HG03354 (cell line): ENCODE measurements around the gene RFTN1.

ENCODE experiments used
- ATAC-seq: cut with Tn5 transposase; IDR thresholded peaks from one replicate; pipeline ENCODE4 v1.9.1; 2021; ENCODE audit warnings: mild to moderate bottlenecking; ENCODE audit not compliant: unreplicated experiment, poor library complexity, severe bottlenecking

RFTN1 gene

DNA sequence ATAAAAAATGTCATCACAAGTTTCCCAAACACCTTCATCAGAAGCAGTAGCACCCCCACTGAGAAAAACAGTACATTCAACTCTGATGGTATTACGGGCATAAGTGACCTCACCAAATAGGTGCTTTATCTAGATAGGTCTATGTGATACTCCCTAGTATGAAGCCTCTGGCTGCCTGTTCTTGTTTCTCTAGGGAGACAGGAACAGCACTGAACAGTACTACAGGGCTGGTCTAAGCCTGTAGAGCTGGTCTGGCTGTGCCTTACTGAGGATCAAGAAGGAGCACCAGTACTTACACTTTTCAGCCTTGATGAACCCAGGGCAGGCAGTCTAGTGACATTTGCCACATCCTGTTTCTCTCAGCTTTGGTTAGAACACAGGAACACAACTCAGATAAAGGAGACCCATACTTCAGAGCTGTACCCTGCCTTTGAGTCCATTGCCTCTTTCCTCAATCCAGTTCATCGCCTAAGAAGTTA, 212.6 kb downstream of the RFTN1 start:
- peak; percentile 78 for ATAC-seq

DNA sequence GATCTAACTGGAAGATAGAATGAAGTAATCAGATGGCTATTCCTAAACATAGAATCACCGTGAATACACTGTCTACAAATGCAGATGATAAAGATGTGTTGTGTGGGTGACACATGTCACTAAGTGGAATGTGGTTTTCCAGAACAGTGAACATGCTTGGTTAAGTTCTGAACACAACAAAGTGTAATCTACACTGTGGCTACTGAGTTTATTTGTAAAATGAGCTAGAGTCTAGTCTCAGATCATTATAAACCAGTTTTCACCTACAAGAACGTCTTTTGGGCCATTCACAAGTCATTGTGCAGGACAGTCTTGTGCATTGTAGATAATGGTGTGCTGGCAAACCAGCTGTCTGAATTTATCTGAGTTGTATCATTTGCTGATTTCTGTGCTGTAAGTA, 213.2 kb downstream of the RFTN1 start:
- no peak for ATAC-seq

GRCh38 chr3:16299746-16300145, 213.8 kb downstream of the RFTN1 start:
- no peak for ATAC-seq

GRCh38 chr3:16298891-16299290, 214.6 kb downstream of the RFTN1 start:
- no peak for ATAC-seq

GRCh38 chr3:16297997-16298885, 215.3 kb downstream of the RFTN1 start:
- no peak for ATAC-seq

GRCh38 chr3:16295298-16295890, 218.1 kb downstream of the RFTN1 start:
- no peak for ATAC-seq

DNA sequence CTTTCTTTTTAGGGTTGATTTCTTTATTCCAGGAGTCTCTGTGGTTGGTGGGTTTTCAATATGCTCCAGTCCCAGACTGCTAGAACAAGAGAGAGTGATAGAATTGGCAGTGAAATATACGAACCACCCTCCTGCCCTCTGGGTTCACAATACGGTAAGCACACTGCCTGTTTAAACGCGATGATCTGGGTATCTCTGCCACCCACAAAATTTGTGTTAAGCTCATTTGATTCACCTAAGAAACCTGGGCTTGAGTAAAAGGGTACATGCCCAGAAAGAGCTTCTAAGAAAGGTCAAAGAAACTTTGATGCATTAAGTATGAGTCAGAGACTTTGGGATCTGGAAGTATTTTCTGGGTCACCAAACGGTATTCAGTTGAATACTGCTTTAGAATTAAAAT, 218.7 kb downstream of the RFTN1 start:
- ATAC-seq: no peak

DNA sequence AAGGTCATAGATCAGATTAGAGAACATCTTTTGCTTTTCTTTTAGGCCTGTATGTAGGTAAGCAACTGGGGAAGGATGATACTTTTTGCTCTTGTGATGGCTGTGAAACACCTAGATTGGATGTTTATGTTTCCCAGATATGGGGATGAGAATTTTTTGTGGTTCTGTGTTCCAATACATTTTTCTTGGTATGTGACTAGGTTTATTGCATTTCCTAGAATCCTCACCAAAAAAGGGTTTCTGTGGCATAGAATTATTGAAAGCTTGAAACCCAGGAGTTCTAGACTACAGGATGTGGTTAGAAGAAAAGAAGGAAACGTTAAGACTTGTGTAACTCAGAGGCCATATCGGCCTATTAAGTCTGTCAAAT, 222.7 kb downstream of the RFTN1 start:
- ATAC-seq: no peak

- no peak for ATAC-seq
These were observed 223.3 kb downstream of the RFTN1 start for GRCh38 chr3:16290007-16290826.

DNA sequence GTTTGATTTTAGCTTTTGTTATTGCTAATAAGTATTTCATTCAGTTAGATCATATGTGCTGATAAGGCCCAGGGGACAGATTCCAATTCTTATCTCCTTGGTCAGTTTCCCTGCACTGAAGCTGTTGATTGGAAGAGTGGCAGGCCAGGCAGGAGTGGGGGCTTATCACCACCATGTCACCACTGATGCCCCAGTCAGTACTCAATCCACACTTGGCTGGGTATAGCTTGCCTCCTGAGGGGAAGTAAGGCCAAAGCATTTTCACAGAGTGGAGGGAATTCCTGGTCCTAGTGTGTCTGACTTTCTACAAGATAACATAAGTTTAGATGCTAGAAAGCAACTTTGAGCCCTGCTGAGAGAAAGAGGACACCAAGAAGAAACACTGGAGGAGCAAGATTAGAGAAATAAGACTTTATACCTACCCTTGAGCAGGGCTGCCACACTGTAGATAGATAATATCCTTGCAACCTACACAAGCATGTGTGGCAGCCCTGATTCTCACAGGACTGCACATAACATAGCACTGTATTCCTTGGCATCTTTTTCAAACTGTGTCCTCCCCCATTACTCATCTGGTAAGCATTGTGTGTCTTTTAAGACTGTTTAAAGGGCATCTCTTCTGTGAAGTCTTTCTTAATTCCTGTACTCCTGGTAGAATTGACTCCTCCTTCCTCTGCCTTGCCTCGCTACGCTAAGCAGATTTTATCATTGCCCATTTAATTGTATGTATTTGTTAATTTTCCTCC, 224.2 kb downstream of the RFTN1 start:
- ATAC-seq: no peak

- ATAC-seq: no peak
These were observed 224.8 kb downstream of the RFTN1 start for GRCh38 chr3:16288664-16289063.

DNA sequence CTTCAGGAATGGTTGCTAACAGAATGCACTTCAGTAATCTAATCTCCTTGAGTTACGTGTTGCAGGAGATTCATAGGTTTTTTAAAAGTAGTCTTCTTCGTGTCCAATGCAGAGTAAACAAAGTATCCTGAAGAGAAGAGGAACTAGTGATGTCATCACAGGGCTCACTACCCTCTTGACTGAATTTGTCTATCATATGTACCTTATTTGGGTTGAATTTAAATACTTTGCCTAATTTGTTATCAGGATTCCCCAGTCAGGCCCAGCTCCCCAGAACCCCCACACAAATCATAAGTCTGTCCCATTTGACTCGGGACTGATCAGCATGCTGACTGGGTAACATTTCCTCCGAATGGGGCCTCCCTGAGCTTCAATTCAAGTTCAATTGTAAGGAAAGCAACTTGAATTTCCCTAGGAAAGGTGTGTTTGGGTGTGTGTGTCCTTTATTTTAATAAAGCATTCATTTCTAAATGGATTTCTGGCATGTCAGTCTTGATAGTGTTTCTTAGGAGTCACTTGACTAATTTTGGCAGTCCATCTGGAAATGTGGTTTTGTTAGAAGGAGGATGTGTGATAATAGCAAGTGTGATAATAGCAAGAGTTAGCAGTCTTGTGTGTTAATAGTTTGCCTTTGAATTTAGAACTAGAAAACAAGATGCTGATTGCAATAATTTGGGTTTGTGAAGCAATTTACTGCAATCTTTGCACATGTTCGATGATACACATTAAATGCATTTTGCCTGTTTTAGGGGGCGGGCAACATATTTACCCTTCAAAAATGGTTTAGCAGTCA, 226.6 kb downstream of the RFTN1 start:
- no peak for ATAC-seq

- ATAC-seq: peak; percentile 45
These were observed 227.3 kb downstream of the RFTN1 start for GRCh38 chr3:16286161-16286560.

DNA sequence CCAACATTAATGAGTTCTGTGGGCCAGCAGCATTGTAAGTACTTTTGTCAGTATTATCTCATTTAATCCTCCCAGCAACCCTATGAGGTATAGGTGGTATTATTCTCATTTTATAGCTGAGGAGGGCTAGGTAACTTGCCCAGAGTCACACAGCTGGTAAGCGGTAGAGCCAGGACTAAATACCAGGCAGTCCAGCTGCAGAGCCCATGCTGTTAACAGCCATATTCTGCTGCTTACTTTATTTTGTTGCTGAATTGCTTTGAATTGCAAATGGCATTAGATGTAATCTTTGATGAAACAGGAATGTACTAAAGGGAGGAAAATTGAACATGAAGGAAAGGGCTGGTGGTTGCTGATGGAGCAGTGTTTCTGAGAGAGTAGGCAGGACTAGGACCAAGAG, 228.9 kb downstream of the RFTN1 start:
- no peak for ATAC-seq

DNA sequence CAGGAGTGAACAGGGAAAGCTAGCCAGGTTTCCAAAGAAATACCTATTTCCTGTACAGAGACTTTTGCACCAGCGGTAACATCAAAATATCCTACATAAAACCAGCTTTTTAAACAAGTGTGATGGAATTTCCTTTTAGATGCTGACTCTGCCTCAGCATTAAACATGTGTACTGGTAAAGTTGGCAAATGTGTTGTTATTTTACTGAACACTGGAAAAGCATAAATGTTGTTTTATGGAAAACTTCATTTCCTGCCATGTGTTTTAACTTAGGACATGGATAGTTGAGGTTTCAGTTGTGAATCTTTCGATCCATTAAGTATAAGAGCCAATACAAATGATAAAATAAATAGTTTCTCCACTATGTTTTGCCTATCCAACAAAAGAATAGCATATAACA, 232.8 kb downstream of the RFTN1 start:
- no peak for ATAC-seq

GRCh38 chr3:16279010-16279801, 234.3 kb downstream of the RFTN1 start:
- no peak for ATAC-seq

- no peak for ATAC-seq
These were observed 236.0 kb downstream of the RFTN1 start for GRCh38 chr3:16277471-16277870.

DNA sequence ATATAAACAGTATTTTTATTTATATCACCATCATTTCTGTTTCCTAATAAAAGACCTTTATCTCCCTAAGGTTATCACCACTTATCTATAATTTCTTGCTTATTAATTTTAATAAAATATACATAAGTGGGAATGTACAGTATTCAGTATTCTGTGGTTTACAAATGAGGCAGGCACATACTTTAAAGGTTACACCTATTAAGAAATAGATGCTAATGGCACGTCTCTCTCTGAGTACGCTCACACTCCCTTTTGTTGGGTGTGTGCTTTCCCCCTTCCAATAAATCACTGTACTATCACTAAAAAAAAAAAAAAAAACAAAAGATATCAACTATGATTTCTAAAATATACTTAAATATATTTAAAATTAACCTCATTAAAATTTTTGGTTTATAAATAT, 239.6 kb downstream of the RFTN1 start:
- ATAC-seq: no peak
